ENCODE data around the gene NAALADL2.

DNA sequence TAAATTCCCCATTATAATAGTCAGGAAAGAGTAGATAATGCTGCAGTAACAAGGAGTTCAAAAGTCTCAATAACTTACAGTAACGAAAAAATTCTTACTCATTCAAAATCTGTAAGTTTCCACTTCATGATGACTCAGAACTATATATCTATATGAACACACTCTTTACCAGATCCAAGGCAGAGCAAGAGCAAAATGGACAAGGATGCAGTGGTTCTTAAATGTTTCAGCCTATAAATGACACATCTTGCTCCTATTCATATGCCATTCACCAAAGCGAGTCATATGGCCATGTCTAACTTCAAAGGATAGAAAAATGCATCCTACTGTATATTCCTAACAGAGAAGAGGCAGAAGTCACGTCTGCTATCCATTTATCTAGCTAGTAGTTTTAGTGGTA lies 787.7 kb downstream of the NAALADL2 start:
- TF ChIP-seq, protein P1, sequence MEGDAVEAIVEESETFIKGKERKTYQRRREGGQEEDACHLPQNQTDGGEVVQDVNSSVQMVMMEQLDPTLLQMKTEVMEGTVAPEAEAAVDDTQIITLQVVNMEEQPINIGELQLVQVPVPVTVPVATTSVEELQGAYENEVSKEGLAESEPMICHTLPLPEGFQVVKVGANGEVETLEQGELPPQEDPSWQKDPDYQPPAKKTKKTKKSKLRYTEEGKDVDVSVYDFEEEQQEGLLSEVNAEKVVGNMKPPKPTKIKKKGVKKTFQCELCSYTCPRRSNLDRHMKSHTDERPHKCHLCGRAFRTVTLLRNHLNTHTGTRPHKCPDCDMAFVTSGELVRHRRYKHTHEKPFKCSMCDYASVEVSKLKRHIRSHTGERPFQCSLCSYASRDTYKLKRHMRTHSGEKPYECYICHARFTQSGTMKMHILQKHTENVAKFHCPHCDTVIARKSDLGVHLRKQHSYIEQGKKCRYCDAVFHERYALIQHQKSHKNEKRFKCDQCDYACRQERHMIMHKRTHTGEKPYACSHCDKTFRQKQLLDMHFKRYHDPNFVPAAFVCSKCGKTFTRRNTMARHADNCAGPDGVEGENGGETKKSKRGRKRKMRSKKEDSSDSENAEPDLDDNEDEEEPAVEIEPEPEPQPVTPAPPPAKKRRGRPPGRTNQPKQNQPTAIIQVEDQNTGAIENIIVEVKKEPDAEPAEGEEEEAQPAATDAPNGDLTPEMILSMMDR (conservative IDR thresholded peaks at IDR 0.05) = no peak
- no peak for TF ChIP-seq ZFX (IDR thresholded peaks at IDR 0.05)
